Peyer's patch (tissue), 4 donors: Measurements from ENCODE around the gene RADIL. TPM values are rescaled to one million over a fixed set of nuclear protein-coding genes. Genes with fewer than 3 reads are reported as not detected.

ENCODE experiments used
- DNase-seq, 3 donors: peaks; one replicate each; pipeline ENCODE4 v3.0.0-alpha.2; 2017 to 2019
- H3K27ac ChIP-seq, 4 donors: fragments of 200-600 bp; sonication (generic); one replicate each; pipeline ENCODE4 v1.5.1; 2016 to 2019
- H3K27me3 ChIP-seq, 2 donors: fragments of 200-600 bp; sonication (generic); one replicate each; pipeline ENCODE4 v1.5.1; 2019
- H3K36me3 ChIP-seq, 3 donors: fragments of 200-600 bp; sonication (generic); one replicate each; pipeline ENCODE4 v1.5.1; 2016 to 2019
- H3K4me1 ChIP-seq, 4 donors: fragments of 200-600 bp; sonication (generic); one replicate each; pipeline ENCODE4 v1.5.1; 2016 to 2019
- H3K4me3 ChIP-seq, 4 donors: fragments of 200-600 bp; sonication (generic); 1 replicate in 3 of 4; 2 replicates in 1 of 4; pipeline ENCODE4 v1.5.1; 2016 to 2019; ENCODE audit warnings: mild to moderate bottlenecking in 1 of 4
- H3K9me3 ChIP-seq, 4 donors: fragments of 200-600 bp; sonication (generic); one replicate each; pipeline ENCODE4 v1.5.1; 2016 to 2019; ENCODE audit warnings: mild to moderate bottlenecking in 1 of 4
- CTCF ChIP-seq, 6 experiments: fragments of 450-650 bp in 4 of 6; fragments of 200-600 bp in 2 of 6; sonication (generic) in 1 of 6; IDR thresholded peaks; one replicate each; pipeline ENCODE4 v1.5.1; 2017 to 2019; ENCODE audit warnings: antibody characterized with exemption in 6 of 6, mild to moderate bottlenecking in 3 of 6, moderate library complexity in 1 of 6
- POLR2A ChIP-seq, 2 donors: fragments of 450-650 bp; IDR thresholded peaks; one replicate each; pipeline ENCODE4 v1.5.1; 2017; ENCODE audit warnings: antibody characterized with exemption in 2 of 2, mild to moderate bottlenecking in 2 of 2, moderate library complexity in 2 of 2
- total RNA-seq, 4 donors: library from RNA; depleted of rRNA; stranded (reverse); fragments of >200 nt; gene quantifications; one replicate each; pipeline ENCODE4 v1.1.0, GENCODE V29; 2016

The RADIL gene
- total RNA-seq, 4 donors from 2014 or later = 1.1 to 16.5 (median 4.5) TPM

GRCh38 chr7:4916113-4916512 is 32.6 kb upstream of the RADIL start:
- DNase-seq = no peak
- H3K36me3 ChIP-seq = no peaks in the 10 kb centered on the region
- TF ChIP-seq POLR2A (IDR thresholded peaks at IDR 0.05) (no peak), CTCF (IDR thresholded peaks at IDR 0.05) (no peak)

GRCh38 chr7:4911111-4911828 is 27.8 kb upstream of the RADIL start:
- Histone ChIP-seq H3K4me1 (no peaks in the 10 kb centered on the region), H3K9me3 (no peaks in the 10 kb centered on the region), H3K4me3 (no peak overlapping the region), H3K36me3 (no peaks in the 10 kb centered on the region), H3K27me3 (no peaks in the 10 kb centered on the region), H3K27ac (no peak overlapping the region)
- DNase-seq = no peak
- TF ChIP-seq POLR2A (IDR thresholded peaks at IDR 0.05) (no peak), CTCF (IDR thresholded peaks at IDR 0.05) (no peak)

More at GRCh38 chr7:4916113-4916512, 32.6 kb upstream of the RADIL start:
- Histone ChIP-seq H3K27ac (no peak overlapping the region), H3K27me3 (no peaks in the 10 kb centered on the region), H3K9me3 (no peaks in the 10 kb centered on the region), H3K4me1 (no peaks in the 10 kb centered on the region), H3K4me3 (no peak overlapping the region)

GRCh38 chr7:4906682-4907081 is 23.2 kb upstream of the RADIL start:
- DNase-seq = no peak
- no peak for TF ChIP-seq CTCF (IDR thresholded peaks at IDR 0.05)
- TF ChIP-seq POLR2A (IDR thresholded peaks at IDR 0.05) = no peak

GRCh38 chr7:4905171-4905570 is 21.7 kb upstream of the RADIL start:
- Histone ChIP-seq H3K27me3 (no peaks in the 10 kb centered on the region), H3K4me3 (no peak overlapping the region), H3K9me3 (no peaks in the 10 kb centered on the region), H3K4me1 (no peaks in the 10 kb centered on the region), H3K36me3 (no peaks in the 10 kb centered on the region), H3K27ac (no peak overlapping the region)
- TF ChIP-seq CTCF (IDR thresholded peaks at IDR 0.05) (no peak), POLR2A (IDR thresholded peaks at IDR 0.05) (no peak)
- DNase-seq = no peak

More at GRCh38 chr7:4906682-4907081, 23.2 kb upstream of the RADIL start:
- Histone ChIP-seq H3K4me1 (no peaks in the 10 kb centered on the region), H3K27me3 (no peaks in the 10 kb centered on the region), H3K9me3 (no peaks in the 10 kb centered on the region), H3K36me3 (no peaks in the 10 kb centered on the region), H3K4me3 (no peak overlapping the region), H3K27ac (no peak overlapping the region)

DNA sequence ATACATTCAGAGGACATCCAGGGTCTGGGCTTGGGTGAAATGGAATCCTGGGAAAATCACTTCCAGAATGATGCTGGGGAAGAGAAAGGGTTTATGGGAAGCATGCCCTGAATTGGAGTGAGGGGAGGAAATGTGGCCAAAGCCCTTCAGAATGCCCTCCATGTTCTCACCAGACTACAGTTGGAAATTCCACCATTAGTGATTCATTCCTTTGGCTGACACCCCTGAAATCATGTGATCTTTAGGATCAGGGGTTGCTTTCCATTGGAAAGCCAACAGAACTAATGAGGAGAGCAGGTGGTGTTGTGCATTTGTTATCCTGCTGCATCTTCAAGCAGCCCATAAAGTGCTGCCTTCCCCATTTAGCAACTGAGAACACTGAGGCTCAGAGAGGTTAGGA is 20.8 kb upstream of the RADIL start:
- no peak for TF ChIP-seq CTCF (IDR thresholded peaks at IDR 0.05)
- TF ChIP-seq POLR2A (IDR thresholded peaks at IDR 0.05) = no peak
- no peak for DNase-seq
- H3K9me3 ChIP-seq = no peaks in the 10 kb centered on the region
- H3K27me3 ChIP-seq = no peaks in the 10 kb centered on the region
- H3K4me3 ChIP-seq = no peak overlapping the region
- H3K36me3 ChIP-seq = no peaks in the 10 kb centered on the region
- H3K27ac ChIP-seq = no peak overlapping the region
- no peaks in the 10 kb centered on the region for H3K4me1 ChIP-seq
